ENCODE data around the gene RAB11FIP3. TPM values are rescaled to one million over a fixed set of nuclear protein-coding genes. Genes with fewer than 3 reads are reported as not detected.

RAB11FIP3 gene
- total RNA-seq, 1 experiment from 2014 or later, result 12.7 TPM

DNA sequence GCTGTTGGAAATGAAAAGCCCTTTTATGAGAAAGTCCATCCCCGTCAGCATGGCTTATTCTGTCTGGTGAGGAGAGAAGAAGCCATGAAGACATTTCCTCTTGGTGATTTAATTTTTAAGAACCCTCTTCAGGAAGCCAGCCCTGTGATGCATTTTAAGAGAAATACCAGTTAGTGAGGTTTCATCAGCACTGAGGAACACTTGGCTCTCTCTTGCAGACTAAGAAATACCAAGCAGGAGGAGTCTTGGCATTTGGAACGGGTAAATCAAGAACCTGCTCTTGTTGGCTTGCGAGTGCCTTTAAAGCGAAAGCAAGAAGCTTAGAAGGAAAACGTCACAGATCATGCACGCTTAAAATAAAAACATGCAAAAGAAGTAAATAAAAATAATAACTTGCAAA lies 17.5 kb downstream of the RAB11FIP3 start:
- DNase-seq, result no peak
- H3K4me3 ChIP-seq (ENCODE audit: low read length), result no peak overlapping the region
- H3K4me1 ChIP-seq (ENCODE audit: insufficient read depth, low read length), result no peaks in the 10 kb centered on the region
- no peaks in the 10 kb centered on the region for H3K9me3 ChIP-seq (ENCODE audit: low read length)
- H3K4me2 ChIP-seq (ENCODE audit: low read length), result no peak overlapping the region
- no peak overlapping the region for H3K9ac ChIP-seq (ENCODE audit: low read length)
- no peaks in the 10 kb centered on the region for H3K9me2 ChIP-seq (replicated peaks; ENCODE audit: low read length)
- BruUV-seq (replicated peaks), result no TSS peak
- H3K27me3 ChIP-seq (ENCODE audit: low read length), result no peaks in the 10 kb centered on the region
- CTCF ChIA-PET, result no interaction called here
- H2AFZ ChIP-seq (ENCODE audit: low read length), result no peak overlapping the region
- POLR2A ChIA-PET (ENCODE audit: unreplicated experiment), result no interaction called here
- H3K27ac ChIP-seq (ENCODE audit: low read length), result no peak overlapping the region
- no peak for ATAC-seq
- H3K36me3 ChIP-seq (ENCODE audit: low read depth, low read length), result no peaks in the 10 kb centered on the region
- H3F3A ChIP-seq (ENCODE audit: low read length, unreplicated experiment), result no peaks in the 10 kb centered on the region
- H4K20me1 ChIP-seq (ENCODE audit: low read length), result no peaks in the 10 kb centered on the region
- no peaks in the 10 kb centered on the region for H3K79me2 ChIP-seq (ENCODE audit: low read length)
- intact Hi-C loops (cut with micrococcal nuclease), result no loop called here
- no peak for TF ChIP-seq EZH2phosphoT487 (IDR thresholded peaks at IDR 0.05; ENCODE audit: borderline replicate concordance, low read length)
- TF ChIP-seq, protein P1, sequence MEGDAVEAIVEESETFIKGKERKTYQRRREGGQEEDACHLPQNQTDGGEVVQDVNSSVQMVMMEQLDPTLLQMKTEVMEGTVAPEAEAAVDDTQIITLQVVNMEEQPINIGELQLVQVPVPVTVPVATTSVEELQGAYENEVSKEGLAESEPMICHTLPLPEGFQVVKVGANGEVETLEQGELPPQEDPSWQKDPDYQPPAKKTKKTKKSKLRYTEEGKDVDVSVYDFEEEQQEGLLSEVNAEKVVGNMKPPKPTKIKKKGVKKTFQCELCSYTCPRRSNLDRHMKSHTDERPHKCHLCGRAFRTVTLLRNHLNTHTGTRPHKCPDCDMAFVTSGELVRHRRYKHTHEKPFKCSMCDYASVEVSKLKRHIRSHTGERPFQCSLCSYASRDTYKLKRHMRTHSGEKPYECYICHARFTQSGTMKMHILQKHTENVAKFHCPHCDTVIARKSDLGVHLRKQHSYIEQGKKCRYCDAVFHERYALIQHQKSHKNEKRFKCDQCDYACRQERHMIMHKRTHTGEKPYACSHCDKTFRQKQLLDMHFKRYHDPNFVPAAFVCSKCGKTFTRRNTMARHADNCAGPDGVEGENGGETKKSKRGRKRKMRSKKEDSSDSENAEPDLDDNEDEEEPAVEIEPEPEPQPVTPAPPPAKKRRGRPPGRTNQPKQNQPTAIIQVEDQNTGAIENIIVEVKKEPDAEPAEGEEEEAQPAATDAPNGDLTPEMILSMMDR (conservative IDR thresholded peaks at IDR 0.05; ENCODE audit: low read depth, low read length), result no peak
- TF ChIP-seq EZH2 (IDR thresholded peaks at IDR 0.05; ENCODE audit: low read length, unreplicated experiment), result no peak

DNA sequence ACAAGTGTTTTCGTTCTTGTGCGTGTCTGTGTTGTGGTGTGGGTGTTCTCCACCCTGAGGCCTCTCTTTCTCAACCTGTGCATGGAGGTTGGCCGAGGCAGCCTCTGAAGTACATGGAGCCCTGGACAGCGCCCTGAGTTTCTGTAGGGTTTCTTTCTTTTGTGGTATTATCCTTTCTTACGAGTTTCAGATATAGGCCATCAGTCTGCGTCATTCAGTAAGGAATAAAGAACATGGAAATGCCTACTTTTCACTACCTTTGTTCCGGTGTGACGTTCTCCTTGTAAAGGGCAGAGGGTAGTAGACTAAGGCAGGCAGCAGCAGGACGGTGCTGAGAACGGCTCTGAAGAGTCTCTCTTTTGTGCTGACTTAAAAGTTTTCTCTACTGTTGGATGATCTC lies 18.6 kb downstream of the RAB11FIP3 start:
- Histone ChIP-seq H3K4me3 (ENCODE audit: low read length) (no peak overlapping the region), H3K9me3 (ENCODE audit: low read length) (no peaks in the 10 kb centered on the region), H3F3A (ENCODE audit: low read length, unreplicated experiment) (no peaks in the 10 kb centered on the region), H3K9me2 (replicated peaks; ENCODE audit: low read length) (no peaks in the 10 kb centered on the region), H3K4me1 (ENCODE audit: insufficient read depth, low read length) (no peaks in the 10 kb centered on the region), H3K36me3 (ENCODE audit: low read depth, low read length) (no peaks in the 10 kb centered on the region), H4K20me1 (ENCODE audit: low read length) (no peaks in the 10 kb centered on the region), H3K79me2 (ENCODE audit: low read length) (no peaks in the 10 kb centered on the region), H3K9ac (ENCODE audit: low read length) (no peak overlapping the region), H2AFZ (ENCODE audit: low read length) (no peak overlapping the region), H3K27me3 (ENCODE audit: low read length) (no peaks in the 10 kb centered on the region), H3K4me2 (ENCODE audit: low read length) (no peak overlapping the region), H3K27ac (ENCODE audit: low read length) (no peak overlapping the region)
- no peak for TF ChIP-seq EZH2 (IDR thresholded peaks at IDR 0.05; ENCODE audit: low read length, unreplicated experiment)
- TF ChIP-seq, protein P1 (conservative IDR thresholded peaks at IDR 0.05; ENCODE audit: low read depth, low read length), result no peak
- TF ChIP-seq EZH2phosphoT487 (IDR thresholded peaks at IDR 0.05; ENCODE audit: borderline replicate concordance, low read length), result no peak
- POLR2A ChIA-PET (ENCODE audit: unreplicated experiment), result no interaction called here
- intact Hi-C loops (cut with micrococcal nuclease), result no loop called here
- BruUV-seq (replicated peaks), result no TSS peak
- ATAC-seq, result no peak
- CTCF ChIA-PET, result no interaction called here
- DNase-seq, result no peak

DNA sequence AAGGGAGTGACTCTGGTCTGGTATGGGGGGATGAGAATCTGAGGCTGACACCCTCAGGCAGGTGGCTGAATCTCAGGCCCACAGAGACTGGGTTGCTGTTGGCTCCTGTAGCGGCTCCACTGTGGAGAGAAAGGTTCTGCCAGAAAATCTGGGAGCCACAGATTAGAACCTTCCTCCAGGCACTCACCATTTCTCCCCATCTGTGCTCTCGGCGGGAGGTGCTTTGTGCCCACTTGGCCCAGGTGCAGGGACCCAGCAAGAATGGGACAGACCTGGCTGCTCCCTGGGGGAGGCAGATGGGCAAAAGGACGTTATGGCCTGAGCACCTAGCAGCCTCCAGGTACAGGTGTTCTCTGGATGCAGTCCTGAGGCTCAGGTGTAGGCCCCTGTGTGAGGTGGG lies 20.1 kb downstream of the RAB11FIP3 start:
- Histone ChIP-seq H3K4me2 (ENCODE audit: low read length) (no peak overlapping the region), H3K27ac (ENCODE audit: low read length) (no peak overlapping the region), H3K4me3 (ENCODE audit: low read length) (no peak overlapping the region), H3K27me3 (ENCODE audit: low read length) (no peaks in the 10 kb centered on the region), H3K9me2 (replicated peaks; ENCODE audit: low read length) (no peaks in the 10 kb centered on the region), H3K4me1 (ENCODE audit: insufficient read depth, low read length) (no peaks in the 10 kb centered on the region), H3F3A (ENCODE audit: low read length, unreplicated experiment) (no peaks in the 10 kb centered on the region), H3K9me3 (ENCODE audit: low read length) (no peaks in the 10 kb centered on the region), H3K79me2 (ENCODE audit: low read length) (no peaks in the 10 kb centered on the region), H2AFZ (ENCODE audit: low read length) (no peak overlapping the region), H3K36me3 (ENCODE audit: low read depth, low read length) (no peaks in the 10 kb centered on the region), H4K20me1 (ENCODE audit: low read length) (no peaks in the 10 kb centered on the region), H3K9ac (ENCODE audit: low read length) (no peak overlapping the region)
- BruUV-seq (replicated peaks), result no TSS peak
- POLR2A ChIA-PET (ENCODE audit: unreplicated experiment), result no interaction called here
- CTCF ChIA-PET, result no interaction called here
- intact Hi-C loops (cut with micrococcal nuclease), result no loop called here
- ATAC-seq (no peak), DNase-seq (no peak)
- TF ChIP-seq EZH2 (IDR thresholded peaks at IDR 0.05; ENCODE audit: low read length, unreplicated experiment), result no peak
- TF ChIP-seq, protein P1 (conservative IDR thresholded peaks at IDR 0.05; ENCODE audit: low read depth, low read length), result no peak
- TF ChIP-seq EZH2phosphoT487 (IDR thresholded peaks at IDR 0.05; ENCODE audit: borderline replicate concordance, low read length), result no peak
